ENCODE results near the gene BROX. TPM values are rescaled to one million over a fixed set of nuclear protein-coding genes. Genes with fewer than 3 reads are reported as not detected.

The BROX gene
- 34.6 and 56.2 TPM in 2 replicates for polyA plus RNA-seq

GRCh38 chr1:222712253-222713090 lies at the start of gene BROX, which contains the start of gene AIDA:
TSS of gene BROX (plus strand) at chr1:222712564. CDS start at chr1:222715700, 3,136 bp downstream.
TSS of gene AIDA (minus strand) at chr1:222712491. CDS start at chr1:222712317, 174 bp downstream.

GRCh38 chr1:222736972-222737371 lies 24.6 kb downstream of the BROX start, which contains the start of gene FAM177B:
TSS of gene FAM177B (plus strand) at chr1:222737202. CDS start at chr1:222746546, 9,344 bp downstream.

Other genes with a start within 250 kb of the BROX start
- gene HHIPL2, start 164.5 kb upstream of the BROX start, polyA plus RNA-seq: not detected in 2 replicates
- 4.3 and 10.0 TPM in 2 replicates for gene TAF1A, start 122.6 kb upstream of the BROX start, polyA plus RNA-seq
- 66.4 and 97.7 TPM in 2 replicates for gene MIA3, start 94.5 kb upstream of the BROX start, polyA plus RNA-seq
- gene AIDA, start 73 bp upstream of the BROX start, polyA plus RNA-seq: 26.6 and 32.1 TPM in 2 replicates
- 1.0 and 1.9 TPM in 2 replicates for gene FAM177B, start 24.6 kb downstream of the BROX start, polyA plus RNA-seq
- gene DISP1, start 102.5 kb downstream of the BROX start, polyA plus RNA-seq: 1.7 and 2.3 TPM in 2 replicates